ENCODE data around the gene HACD2. TPM values are rescaled to one million over a fixed set of nuclear protein-coding genes. Genes with fewer than 3 reads are reported as not detected.

The HACD2 gene
- total RNA-seq, 1 experiment from 2014 or later, result 43.0 TPM

- no peaks in the 10 kb centered on the region for H3K9me2 ChIP-seq (ENCODE audit: insufficient read depth)
- POLR2A ChIA-PET, result no interaction called here
- H3K9me3 ChIP-seq (ENCODE audit: control insufficient read depth in 1 of 2, insufficient read depth in 1 of 2, low read depth in 1 of 2, low read length in 2 of 2), result no peaks in the 10 kb centered on the region
- no peaks in the 10 kb centered on the region for H3K27me3 ChIP-seq (ENCODE audit: insufficient read depth, low read length)
- TF ChIP-seq, protein P1, sequence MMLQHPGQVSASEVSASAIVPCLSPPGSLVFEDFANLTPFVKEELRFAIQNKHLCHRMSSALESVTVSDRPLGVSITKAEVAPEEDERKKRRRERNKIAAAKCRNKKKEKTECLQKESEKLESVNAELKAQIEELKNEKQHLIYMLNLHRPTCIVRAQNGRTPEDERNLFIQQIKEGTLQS (IDR thresholded peaks at IDR 0.05), result no peak
- TF ChIP-seq MAX (IDR thresholded peaks at IDR 0.05) (no peak), EZH2phosphoT487 (IDR thresholded peaks at IDR 0.05; ENCODE audit: borderline replicate concordance) (no peak), ELF1 (IDR thresholded peaks at IDR 0.05; ENCODE audit: borderline replicate concordance, low read depth) (no peak), EZH2 (IDR thresholded peaks at IDR 0.05) (no peak), POLR2AphosphoS5 (IDR thresholded peaks at IDR 0.05; ENCODE audit: low read depth, low read length) (no peak), RAD21 (IDR thresholded peaks at IDR 0.05; ENCODE audit: low read depth) (no peak), ZBTB33 (IDR thresholded peaks at IDR 0.05; ENCODE audit: extremely low read depth, insufficient replicate concordance, low read length) (no peak), ZNF274 (IDR thresholded peaks at IDR 0.05; ENCODE audit: low read depth, low read length) (no peak), SP1 (IDR thresholded peaks at IDR 0.05; ENCODE audit: low read depth) (no peak), YY1 (IDR thresholded peaks at IDR 0.05; ENCODE audit: extremely low read depth, insufficient replicate concordance, low read depth, low read length) (no peak)
- no peak overlapping the region for H3K27ac ChIP-seq (ENCODE audit: low read depth, low read length)
- H4K20me1 ChIP-seq (ENCODE audit: insufficient read depth), result no peaks in the 10 kb centered on the region
- RAD21 ChIA-PET (ENCODE audit: low non-redundant PET in 1 of 2, low total read pairs in 2 of 2, uncharacterized antibody in 2 of 2, unreplicated experiment in 2 of 2), result no interaction called here
- H3K4me2 ChIP-seq (ENCODE audit: low read length), result no peak overlapping the region
- H3K9ac ChIP-seq (ENCODE audit: low read length), result no peak overlapping the region
- H3K4me3 ChIP-seq (replicated peaks in 1 of 2; ENCODE audit: low read depth in 1 of 2, low read length in 2 of 2), result no peak overlapping the region
- DNase-seq (ENCODE audit: low read depth, low spot score), result no peak
- peaks cover 28 to 31% of the 10 kb centered on the region in 2 experiments for H3K4me1 ChIP-seq (ENCODE audit: control insufficient read depth in 1 of 2, insufficient read depth in 2 of 2, low read length in 2 of 2)
- no peaks in the 10 kb centered on the region for H3K79me2 ChIP-seq (ENCODE audit: insufficient read depth, low read length)
- no peak for ATAC-seq
- no TSS peak for BruUV-seq (replicated peaks)
- CTCF ChIA-PET, result no interaction called here
- H2AFZ ChIP-seq (ENCODE audit: low read depth, low read length, poor library complexity, severe bottlenecking), result no peak overlapping the region
- H3K36me3 ChIP-seq (ENCODE audit: control insufficient read depth in 1 of 2, insufficient read depth in 2 of 2, low read length in 2 of 2), result no peaks in the 10 kb centered on the region
- intact Hi-C loops (cut with micrococcal nuclease), result no loop called here
These were observed 24.2 kb upstream of the HACD2 start for GRCh38 chr3:123609063-123609462.

Data from HCT116 (cell line).